Uterus (tissue), 4 donors: ENCODE measurements around the gene FGF3. TPM values are rescaled to one million over a fixed set of nuclear protein-coding genes. Genes with fewer than 3 reads are reported as not detected.

Source experiments
- DNase-seq, 2 donors: peaks; one replicate each; pipeline ENCODE4 v3.0.0-alpha.2; 2019 to 2020
- H3K27ac ChIP-seq, 2 donors: fragments of 200-600 bp; sonication (generic); 1 replicate in 1 of 2; 2 replicates in 1 of 2; pipeline ENCODE4 v1.5.1; 2016 to 2018
- H3K27me3 ChIP-seq, 2 donors: fragments of 200-600 bp; sonication (generic); one replicate each; pipeline ENCODE4 v1.5.1; 2018 to 2019; ENCODE audit warnings: control low read depth in 1 of 2
- H3K36me3 ChIP-seq, 2 donors: fragments of 200-600 bp; sonication (generic); one replicate each; pipeline ENCODE4 v1.5.1; 2019; ENCODE audit warnings: control low read depth in 1 of 2
- H3K4me1 ChIP-seq, 2 donors: fragments of 200-600 bp; sonication (generic); one replicate each; pipeline ENCODE4 v1.5.1; 2018 to 2019; ENCODE audit warnings: control low read depth in 1 of 2
- H3K4me3 ChIP-seq, 2 donors: fragments of 200-600 bp; sonication (generic); 1 replicate in 1 of 2; 2 replicates in 1 of 2; pipeline ENCODE4 v1.5.1; 2018 to 2019; ENCODE audit warnings: mild to moderate bottlenecking in 1 of 2
- H3K9me3 ChIP-seq, 2 donors: fragments of 200-600 bp; sonication (generic); one replicate each; pipeline ENCODE4 v1.5.1; 2019; ENCODE audit warnings: control low read depth in 1 of 2
- POLR2A ChIP-seq, 2 donors: fragments of 450-650 bp; IDR thresholded peaks; one replicate each; pipeline ENCODE4 v1.6.1; 2016; ENCODE audit warnings: antibody characterized with exemption in 2 of 2, mild to moderate bottlenecking in 1 of 2, moderate library complexity in 1 of 2
- intact Hi-C: fragments of 100-400 bp; cut with DNase I; formaldehyde crosslinking; loops from one replicate; pipeline ENCODE4 v1.15.1; 2023; ENCODE audit warnings: low total_unique reads
- total RNA-seq, 4 donors: library from RNA; depleted of rRNA in 3 of 4; stranded (reverse); fragments of >200 nt in 3 of 4; gene quantifications; one replicate each; pipeline versions ENCODE4 v1.1.0 to v1.2.4, GENCODE V29; 2014 to 2023
- TF ChIP-seq, protein P1 (sequence below), 4 experiments: fragments of 200-600 bp in 2 of 4; fragments of 450-650 bp in 2 of 4; sonication (generic) in 2 of 4; IDR thresholded peaks; one replicate each; pipeline ENCODE4 v1.5.1; 2016 to 2019; ENCODE audit warnings: antibody characterized with exemption in 4 of 4, mild to moderate bottlenecking in 2 of 4, moderate library complexity in 1 of 4
- donor health status: DM: yes; HTN: yes; CAD: no.

Gene FGF3
- total RNA-seq, 4 donors from 2014 or later, result not detected

DNA sequence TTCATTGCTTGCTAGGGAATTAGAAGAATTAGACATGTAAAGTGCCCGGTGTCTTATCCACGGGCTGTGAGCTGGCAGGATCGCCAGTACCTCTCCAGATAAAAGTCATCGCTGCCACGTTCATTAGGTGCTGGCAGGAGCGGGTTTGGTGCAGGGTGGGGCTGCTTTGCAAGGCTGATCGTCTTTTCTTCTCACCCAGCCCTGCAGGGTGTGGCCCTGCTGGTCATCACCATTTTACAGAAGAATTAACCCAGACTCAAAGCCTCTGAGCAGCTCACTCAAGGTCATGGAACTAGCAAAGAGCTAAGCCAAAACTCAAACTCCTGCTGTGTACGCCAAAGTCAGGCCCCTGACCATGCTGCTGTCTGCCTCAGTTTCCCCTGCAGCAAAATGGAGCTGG lies 38.0 kb downstream of the FGF3 start:
- intact Hi-C loops, result no loop called here
- Histone ChIP-seq H3K27me3 (no peaks in the 10 kb centered on the region), H3K4me3 (no peak overlapping the region), H3K4me1 (no peaks in the 10 kb centered on the region), H3K27ac (no peak overlapping the region), H3K36me3 (no peaks in the 10 kb centered on the region), H3K9me3 (no peaks in the 10 kb centered on the region)
- TF ChIP-seq POLR2A (IDR thresholded peaks at IDR 0.05), result no peak
- TF ChIP-seq, protein P1, sequence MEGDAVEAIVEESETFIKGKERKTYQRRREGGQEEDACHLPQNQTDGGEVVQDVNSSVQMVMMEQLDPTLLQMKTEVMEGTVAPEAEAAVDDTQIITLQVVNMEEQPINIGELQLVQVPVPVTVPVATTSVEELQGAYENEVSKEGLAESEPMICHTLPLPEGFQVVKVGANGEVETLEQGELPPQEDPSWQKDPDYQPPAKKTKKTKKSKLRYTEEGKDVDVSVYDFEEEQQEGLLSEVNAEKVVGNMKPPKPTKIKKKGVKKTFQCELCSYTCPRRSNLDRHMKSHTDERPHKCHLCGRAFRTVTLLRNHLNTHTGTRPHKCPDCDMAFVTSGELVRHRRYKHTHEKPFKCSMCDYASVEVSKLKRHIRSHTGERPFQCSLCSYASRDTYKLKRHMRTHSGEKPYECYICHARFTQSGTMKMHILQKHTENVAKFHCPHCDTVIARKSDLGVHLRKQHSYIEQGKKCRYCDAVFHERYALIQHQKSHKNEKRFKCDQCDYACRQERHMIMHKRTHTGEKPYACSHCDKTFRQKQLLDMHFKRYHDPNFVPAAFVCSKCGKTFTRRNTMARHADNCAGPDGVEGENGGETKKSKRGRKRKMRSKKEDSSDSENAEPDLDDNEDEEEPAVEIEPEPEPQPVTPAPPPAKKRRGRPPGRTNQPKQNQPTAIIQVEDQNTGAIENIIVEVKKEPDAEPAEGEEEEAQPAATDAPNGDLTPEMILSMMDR (IDR thresholded peaks at IDR 0.05), result no peak
- no peak for DNase-seq

DNA sequence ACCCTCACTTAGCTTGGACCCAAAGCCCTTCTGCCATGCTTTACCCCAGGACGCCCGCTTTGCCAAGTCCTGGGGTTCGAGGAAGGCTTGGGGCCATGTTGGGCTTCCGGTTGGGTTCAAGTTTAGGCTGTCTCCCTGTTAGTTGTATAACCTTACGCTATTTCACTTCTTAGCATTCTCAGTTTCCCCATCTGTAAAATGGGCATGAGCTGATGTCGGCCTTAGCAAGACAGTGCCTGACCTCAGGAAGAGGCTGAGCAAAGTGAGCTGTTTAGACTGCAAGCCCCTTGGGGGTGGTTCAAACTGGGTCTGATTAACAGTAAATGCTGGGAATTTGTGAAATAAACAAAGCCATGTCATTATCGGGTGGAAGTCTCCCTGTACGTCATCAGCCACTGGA lies 40.8 kb downstream of the FGF3 start:
- Histone ChIP-seq H3K9me3 (no peaks in the 10 kb centered on the region), H3K36me3 (no peaks in the 10 kb centered on the region), H3K27me3 (peaks cover 0 to 3% of the 10 kb centered on the region in 2 donors), H3K4me3 (no peak overlapping the region), H3K27ac (no peak overlapping the region), H3K4me1 (no peaks in the 10 kb centered on the region)
- DNase-seq, result no peak
- intact Hi-C loops, result no loop called here
- no peak for TF ChIP-seq POLR2A (IDR thresholded peaks at IDR 0.05)
- TF ChIP-seq, protein P1 (IDR thresholded peaks at IDR 0.05), result no peak

GRCh38 chr11:69775163-69775755 lies 44.0 kb downstream of the FGF3 start, which contains the start of gene FGF4:
Gene FGF4 (minus strand): TSS chr11:69775341. CDS start chr11:69775084, 257 bp downstream.
- TF ChIP-seq POLR2A (IDR thresholded peaks at IDR 0.05), result no peak
- TF ChIP-seq, protein P1 (IDR thresholded peaks at IDR 0.05), result no peak
- no peak within 1 kb of the TSS for H3K27ac ChIP-seq
- H3K4me3 ChIP-seq, result no peak within 1 kb of the TSS
- no peaks in the 10 kb centered on the region for H3K36me3 ChIP-seq
- no peak for DNase-seq
- H3K27me3 ChIP-seq, result peaks cover 0 to 3% of the 10 kb centered on the region in 2 donors
- H3K9me3 ChIP-seq, result no peaks in the 10 kb centered on the region
- intact Hi-C loops, result no loop called here
- H3K4me1 ChIP-seq, result no peaks in the 10 kb centered on the region

DNA sequence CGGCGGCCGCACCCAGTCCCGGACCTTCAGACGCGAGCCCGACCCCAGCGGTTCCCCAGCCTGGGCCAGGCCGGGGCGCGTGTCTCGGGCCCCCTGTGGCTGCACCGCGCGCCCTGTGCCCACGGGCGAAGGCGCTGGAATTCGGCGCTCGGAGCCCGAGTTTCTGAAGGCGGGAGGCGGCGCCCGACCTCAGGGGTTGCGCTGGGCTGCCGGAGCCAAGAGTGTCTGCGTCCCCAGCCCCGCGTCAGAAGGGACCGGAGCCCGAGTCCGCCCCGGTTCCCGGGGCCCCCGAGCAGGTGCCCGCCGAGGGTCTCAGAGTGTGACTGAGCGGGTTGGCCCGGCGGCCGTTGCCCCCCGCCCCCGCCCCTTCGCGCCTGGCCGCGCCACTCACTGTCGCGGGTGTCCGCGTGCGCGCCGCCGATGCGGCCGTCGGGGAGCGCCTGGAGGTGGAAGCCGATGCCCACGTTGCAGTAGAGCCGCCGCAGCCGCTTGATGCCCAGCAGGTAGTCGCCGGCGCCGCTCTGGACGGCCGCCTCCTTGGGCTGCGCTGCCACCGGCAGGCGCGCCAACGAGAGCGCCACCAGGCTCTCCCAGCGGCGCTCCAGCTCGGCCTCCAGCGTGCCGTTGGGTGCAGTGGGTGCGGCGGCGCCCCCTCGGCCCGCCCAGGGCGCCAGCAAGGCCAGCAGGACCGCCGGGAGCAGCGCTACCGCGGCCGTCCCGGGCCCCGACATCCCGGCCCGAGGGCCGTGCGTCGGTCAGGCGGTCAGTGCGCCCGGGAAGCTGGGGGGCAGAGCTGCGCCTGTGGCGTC lies 44.7 kb downstream of the FGF3 start:
- no peak for DNase-seq
- no peaks in the 10 kb centered on the region for H3K36me3 ChIP-seq
- peaks cover 0 to 3% of the 10 kb centered on the region in 2 donors for H3K27me3 ChIP-seq
- no peaks in the 10 kb centered on the region for H3K9me3 ChIP-seq
- H3K4me3 ChIP-seq, result no peak overlapping the region
- intact Hi-C loops, result no loop called here
- no peak overlapping the region for H3K27ac ChIP-seq
- TF ChIP-seq, protein P1 (IDR thresholded peaks at IDR 0.05), result no peak
- no peak for TF ChIP-seq POLR2A (IDR thresholded peaks at IDR 0.05)
- no peaks in the 10 kb centered on the region for H3K4me1 ChIP-seq
